NCI-H187 (cell line): ENCODE results near the gene CALML5.

Experiments
- DNase-seq, 2 experiments: peaks; one replicate each; lab custom pipeline; 2025; lab: John Stamatoyannopoulos, UW

CALML5 gene

GRCh38 chr10:5533098-5533731, 33.8 kb upstream of the CALML5 start:
- no peak for DNase-seq

GRCh38 chr10:5532618-5533097, 33.3 kb upstream of the CALML5 start:
- no peak for DNase-seq

GRCh38 chr10:5532307-5532605, 32.9 kb upstream of the CALML5 start:
- no peak for DNase-seq

GRCh38 chr10:5531558-5532306, 32.4 kb upstream of the CALML5 start:
- no peak for DNase-seq

- no peak for DNase-seq
Observed at GRCh38 chr10:5530846-5531557, 31.6 kb upstream of the CALML5 start.

GRCh38 chr10:5530412-5530806, 31.0 kb upstream of the CALML5 start:
- DNase-seq: no peak

- DNase-seq: no peak
Observed at GRCh38 chr10:5529702-5530411, 30.5 kb upstream of the CALML5 start.

GRCh38 chr10:5528989-5529701, 29.8 kb upstream of the CALML5 start:
- DNase-seq: no peak

- no peak for DNase-seq
Observed at GRCh38 chr10:5527332-5528200, 28.2 kb upstream of the CALML5 start.

GRCh38 chr10:5526691-5527331, 27.4 kb upstream of the CALML5 start:
- no peak for DNase-seq

GRCh38 chr10:5525561-5526341, 26.4 kb upstream of the CALML5 start:
- no peak for DNase-seq

- DNase-seq: peak in 1 of 2 experiments; percentile 45
Observed at GRCh38 chr10:5524641-5525560, 25.5 kb upstream of the CALML5 start, which contains the start of gene CALML3. CALML3 (plus strand) TSS chr10:5524961; CDS start chr10:5525086, 125 bp downstream.

GRCh38 chr10:5523796-5524574, 24.6 kb upstream of the CALML5 start:
- no peak for DNase-seq

- DNase-seq: no peak
Observed at GRCh38 chr10:5522913-5523560, 23.7 kb upstream of the CALML5 start.

- DNase-seq: no peak
Observed at GRCh38 chr10:5519054-5519453, 19.7 kb upstream of the CALML5 start.

GRCh38 chr10:5518143-5518542, 18.8 kb upstream of the CALML5 start:
- peak; percentile 37 to 58 for DNase-seq

GRCh38 chr10:5517546-5517945, 18.2 kb upstream of the CALML5 start:
- no peak for DNase-seq
